Measurements from ENCODE around the gene AMIGO1. TPM values are rescaled to one million over a fixed set of nuclear protein-coding genes. Genes with fewer than 3 reads are reported as not detected.

The AMIGO1 gene
- total RNA-seq, 1 experiment from 2014 or later, result 0.10 TPM

- Histone ChIP-seq H3K27me3 (ENCODE audit: insufficient read depth, low read length) (0 out of 2 replicates have a peak, but pooled peaks cover 6% of the 10 kb centered on the region), H3K9me2 (ENCODE audit: insufficient read depth) (no peaks in the 10 kb centered on the region), H3K4me1 (ENCODE audit: control insufficient read depth in 1 of 2, insufficient read depth in 2 of 2, low read length in 2 of 2) (peaks cover 8 to 21% of the 10 kb centered on the region in 2 experiments; a peak in 3 of 4 replicates), H3K4me2 (ENCODE audit: low read length) (peak overlapping the region; percentile 72), H2AFZ (ENCODE audit: low read depth, low read length, poor library complexity, severe bottlenecking) (no peak overlapping the region), H3K36me3 (ENCODE audit: control insufficient read depth in 1 of 2, insufficient read depth in 2 of 2, low read length in 2 of 2) (no peaks in the 10 kb centered on the region), H3K27ac (ENCODE audit: low read depth, low read length) (no peak overlapping the region), H4K20me1 (ENCODE audit: insufficient read depth) (no peaks in the 10 kb centered on the region), H3K79me2 (ENCODE audit: insufficient read depth, low read length) (0 out of 2 replicates have a peak, but pooled peaks cover 4% of the 10 kb centered on the region), H3K4me3 (replicated peaks in 1 of 2; ENCODE audit: low read depth in 1 of 2, low read length in 2 of 2) (peak overlapping the region; percentile 43 to 91), H3K9ac (ENCODE audit: low read length) (no peak overlapping the region), H3K9me3 (ENCODE audit: control insufficient read depth in 1 of 2, insufficient read depth in 1 of 2, low read depth in 1 of 2, low read length in 2 of 2) (no peaks in the 10 kb centered on the region)
- RAD21 ChIA-PET (ENCODE audit: low non-redundant PET in 1 of 2, low total read pairs in 2 of 2, uncharacterized antibody in 2 of 2, unreplicated experiment in 2 of 2), result interaction anchor here in 1 of 2 experiments (1.0 kb wide), 1 partner anchor 84 kb away, joined by 4 read pairs; no protein-coding TSS in a partner anchor
- intact Hi-C loops (cut with micrococcal nuclease), result loop anchor here (5.0 kb wide), 1 partner anchor 56 kb away; the partner anchor contains the start of gene PSMA5
- TF ChIP-seq CTCF (IDR thresholded peaks at IDR 0.05 in 2 of 3, conservative IDR thresholded peaks at IDR 0.05 in 1 of 3; ENCODE audit: borderline replicate concordance in 1 of 3, insufficient read depth in 1 of 3, low read depth in 2 of 3, low read length in 2 of 3) (no peak), YY1 (IDR thresholded peaks at IDR 0.05; ENCODE audit: extremely low read depth, insufficient replicate concordance, low read depth, low read length) (no peak), EZH2phosphoT487 (IDR thresholded peaks at IDR 0.05; ENCODE audit: borderline replicate concordance) (no peak), JUND (IDR thresholded peaks at IDR 0.05) (no peak), MAX (IDR thresholded peaks at IDR 0.05) (no peak)
- POLR2A ChIA-PET, result interaction anchor here (0.6 kb wide), 1 partner anchor 368 kb away, joined by 3 read pairs; no protein-coding TSS in a partner anchor
- peak; percentile 17 for ATAC-seq
- no TSS peak for BruUV-seq (replicated peaks)
- DNase-seq (ENCODE audit: low read depth, low spot score), result no peak
- CTCF ChIA-PET, result interaction anchor here (0.6 to 1.1 kb wide), 3 partner anchors 16 to 244 kb away, joined by 3 read pairs; no protein-coding TSS in a partner anchor
Measured at GRCh38 chr1:109482791-109483671, 26.5 kb downstream of the AMIGO1 start.
